KMS-11 (cell line): ENCODE measurements around the gene SPATS2.

Source experiments
- H2AFZ ChIP-seq: fragments of 200-600 bp; sonication (generic); 2 replicates; pipeline ENCODE4 v1.6.1; 2016; ENCODE audit warnings: antibody characterized with exemption, mixed run types, low read depth
- H3K27ac ChIP-seq: fragments of 200-600 bp; sonication (generic); 2 replicates; pipeline ENCODE4 v1.6.1; 2016; ENCODE audit warnings: mild to moderate bottlenecking, mixed run types
- H3K27me3 ChIP-seq: fragments of 200-600 bp; sonication (generic); 2 replicates; pipeline ENCODE4 v1.6.1; 2017; ENCODE audit warnings: mild to moderate bottlenecking, low read depth, mixed run types, moderate library complexity; ENCODE audit not compliant: insufficient read depth
- H3K36me3 ChIP-seq: fragments of 200-600 bp; sonication (generic); 2 replicates; pipeline ENCODE4 v1.6.1; 2017; ENCODE audit warnings: mild to moderate bottlenecking, mixed run types; ENCODE audit not compliant: insufficient read depth
- H3K4me1 ChIP-seq: fragments of 200-600 bp; sonication (generic); 2 replicates; pipeline ENCODE4 v1.6.1; 2016; ENCODE audit warnings: mild to moderate bottlenecking, low read depth, mixed run types; ENCODE audit not compliant: poor library complexity, severe bottlenecking
- H3K4me2 ChIP-seq: fragments of 200-600 bp; sonication (generic); 2 replicates; pipeline ENCODE4 v1.7.0; 2016; ENCODE audit warnings: mild to moderate bottlenecking, mixed run types
- H3K4me3 ChIP-seq: fragments of 200-600 bp; sonication (generic); IDR thresholded peaks from 2 replicates; pipeline ENCODE4 v1.6.1; 2017; ENCODE audit warnings: low read depth, low read length, mixed read lengths; ENCODE audit not compliant: insufficient read depth
- H3K79me2 ChIP-seq: fragments of 200-600 bp; sonication (generic); 2 replicates; pipeline ENCODE4 v1.6.1; 2016; ENCODE audit warnings: low read depth, mixed run types; ENCODE audit not compliant: insufficient read depth
- H3K9ac ChIP-seq: fragments of 200-600 bp; sonication (generic); 2 replicates; pipeline ENCODE4 v1.6.1; 2016; ENCODE audit warnings: mild to moderate bottlenecking, mixed run types
- H4K20me1 ChIP-seq: fragments of 200-600 bp; sonication (generic); 2 replicates; pipeline ENCODE4 v1.6.1; 2016; ENCODE audit warnings: mild to moderate bottlenecking, mixed run types; ENCODE audit not compliant: insufficient read depth
- TF ChIP-seq, protein P1 (sequence below): fragments of 200-600 bp; sonication (generic); conservative IDR thresholded peaks from 2 replicates; pipeline ENCODE4 v1.6.1; 2017; ENCODE audit warnings: low read depth, mild to moderate bottlenecking, antibody characterized with exemption, low read length, moderate library complexity, mixed read lengths

The SPATS2 gene

DNA sequence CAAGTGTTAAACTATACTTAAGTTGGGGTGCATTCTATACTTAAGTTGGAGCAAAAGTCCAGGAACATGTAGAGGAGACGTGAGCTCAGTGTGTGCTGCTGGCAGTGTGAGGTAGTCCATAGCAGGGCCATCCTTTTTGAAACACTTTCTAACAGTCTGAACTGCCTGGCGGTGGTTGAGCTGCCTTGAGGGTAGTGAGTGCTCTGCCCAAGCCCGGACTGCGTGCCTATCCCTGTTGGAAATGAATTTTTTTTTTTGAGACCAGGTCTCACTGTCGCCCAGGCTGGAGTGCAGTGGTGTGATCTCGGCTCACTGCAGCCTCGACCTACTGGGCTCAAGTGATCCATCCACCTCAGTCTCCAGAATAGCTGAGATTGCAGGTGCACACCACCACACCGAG lies 185.6 kb downstream of the SPATS2 start:
- Histone ChIP-seq H3K27me3 (peaks cover 18% of the 10 kb centered on the region; the same call in 1 of the 2 replicates), H4K20me1 (no peaks in the 10 kb centered on the region), H3K36me3 (no peaks in the 10 kb centered on the region), H3K27ac (no peak overlapping the region), H3K4me2 (no peak overlapping the region), H3K79me2 (no peaks in the 10 kb centered on the region), H3K9ac (no peak overlapping the region), H3K4me3 (no peak overlapping the region), H3K4me1 (no peaks in the 10 kb centered on the region), H2AFZ (no peak overlapping the region)
- TF ChIP-seq, protein P1, sequence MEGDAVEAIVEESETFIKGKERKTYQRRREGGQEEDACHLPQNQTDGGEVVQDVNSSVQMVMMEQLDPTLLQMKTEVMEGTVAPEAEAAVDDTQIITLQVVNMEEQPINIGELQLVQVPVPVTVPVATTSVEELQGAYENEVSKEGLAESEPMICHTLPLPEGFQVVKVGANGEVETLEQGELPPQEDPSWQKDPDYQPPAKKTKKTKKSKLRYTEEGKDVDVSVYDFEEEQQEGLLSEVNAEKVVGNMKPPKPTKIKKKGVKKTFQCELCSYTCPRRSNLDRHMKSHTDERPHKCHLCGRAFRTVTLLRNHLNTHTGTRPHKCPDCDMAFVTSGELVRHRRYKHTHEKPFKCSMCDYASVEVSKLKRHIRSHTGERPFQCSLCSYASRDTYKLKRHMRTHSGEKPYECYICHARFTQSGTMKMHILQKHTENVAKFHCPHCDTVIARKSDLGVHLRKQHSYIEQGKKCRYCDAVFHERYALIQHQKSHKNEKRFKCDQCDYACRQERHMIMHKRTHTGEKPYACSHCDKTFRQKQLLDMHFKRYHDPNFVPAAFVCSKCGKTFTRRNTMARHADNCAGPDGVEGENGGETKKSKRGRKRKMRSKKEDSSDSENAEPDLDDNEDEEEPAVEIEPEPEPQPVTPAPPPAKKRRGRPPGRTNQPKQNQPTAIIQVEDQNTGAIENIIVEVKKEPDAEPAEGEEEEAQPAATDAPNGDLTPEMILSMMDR, result no peak

DNA sequence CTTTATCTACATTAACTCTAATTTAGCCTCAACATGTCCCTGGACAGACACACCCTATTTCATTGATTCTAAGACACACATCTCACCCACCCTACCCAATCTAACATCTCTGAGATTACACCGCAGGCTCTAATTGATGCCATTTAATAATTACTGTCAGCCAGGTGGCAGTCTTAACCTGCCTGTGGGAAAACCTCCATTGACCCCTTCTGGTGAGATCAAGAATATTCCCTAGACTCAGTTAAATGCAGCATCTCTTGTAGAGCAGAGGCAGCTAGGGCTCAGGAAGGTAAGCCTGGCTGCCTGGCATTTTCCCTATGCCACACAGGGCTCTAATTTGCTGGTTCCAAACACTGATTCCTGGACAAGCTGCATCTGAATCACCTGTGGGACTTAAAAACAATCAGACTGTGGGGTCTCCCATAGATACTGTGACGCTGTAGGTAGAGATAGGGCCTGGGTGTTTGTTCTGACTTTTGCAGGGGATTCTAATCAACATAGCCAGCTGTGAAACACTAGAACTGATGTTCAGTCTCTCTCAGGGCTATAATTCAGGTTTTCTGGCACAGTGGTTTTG lies 186.3 kb downstream of the SPATS2 start:
- no peak overlapping the region for H3K4me2 ChIP-seq

DNA sequence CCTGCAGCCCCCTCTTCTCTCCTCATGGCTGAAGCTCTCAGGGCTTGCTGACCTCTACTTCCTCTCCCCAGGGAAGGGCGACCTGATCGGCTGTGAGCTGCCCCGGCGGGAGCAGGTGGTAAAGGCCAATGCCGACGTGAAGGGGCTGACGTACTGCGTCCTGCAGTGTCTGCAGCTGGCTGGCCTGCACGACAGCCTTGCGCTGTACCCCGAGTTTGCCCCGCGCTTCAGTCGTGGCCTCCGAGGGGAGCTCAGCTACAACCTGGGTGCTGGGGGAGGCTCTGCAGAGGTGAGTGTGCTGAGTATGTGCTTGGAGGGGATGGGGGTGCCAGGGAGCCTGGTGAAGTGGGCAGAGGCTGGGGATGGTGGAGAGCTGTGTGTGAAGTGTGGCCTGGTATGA lies 187.0 kb downstream of the SPATS2 start:
- H3K4me2 ChIP-seq, result no peak overlapping the region

More for the DNA sequence above, 186.3 kb downstream of the SPATS2 start:
- H4K20me1 ChIP-seq, result no peaks in the 10 kb centered on the region
- H2AFZ ChIP-seq, result no peak overlapping the region
- H3K9ac ChIP-seq, result no peak overlapping the region
- H3K4me1 ChIP-seq, result no peaks in the 10 kb centered on the region
- no peak overlapping the region for H3K27ac ChIP-seq
- no peaks in the 10 kb centered on the region for H3K36me3 ChIP-seq
- TF ChIP-seq, protein P1, result peak; percentile 74
- H3K27me3 ChIP-seq, result peaks cover 18% of the 10 kb centered on the region; the same call in 1 of the 2 replicates
- no peaks in the 10 kb centered on the region for H3K79me2 ChIP-seq
- no peak overlapping the region for H3K4me3 ChIP-seq

DNA sequence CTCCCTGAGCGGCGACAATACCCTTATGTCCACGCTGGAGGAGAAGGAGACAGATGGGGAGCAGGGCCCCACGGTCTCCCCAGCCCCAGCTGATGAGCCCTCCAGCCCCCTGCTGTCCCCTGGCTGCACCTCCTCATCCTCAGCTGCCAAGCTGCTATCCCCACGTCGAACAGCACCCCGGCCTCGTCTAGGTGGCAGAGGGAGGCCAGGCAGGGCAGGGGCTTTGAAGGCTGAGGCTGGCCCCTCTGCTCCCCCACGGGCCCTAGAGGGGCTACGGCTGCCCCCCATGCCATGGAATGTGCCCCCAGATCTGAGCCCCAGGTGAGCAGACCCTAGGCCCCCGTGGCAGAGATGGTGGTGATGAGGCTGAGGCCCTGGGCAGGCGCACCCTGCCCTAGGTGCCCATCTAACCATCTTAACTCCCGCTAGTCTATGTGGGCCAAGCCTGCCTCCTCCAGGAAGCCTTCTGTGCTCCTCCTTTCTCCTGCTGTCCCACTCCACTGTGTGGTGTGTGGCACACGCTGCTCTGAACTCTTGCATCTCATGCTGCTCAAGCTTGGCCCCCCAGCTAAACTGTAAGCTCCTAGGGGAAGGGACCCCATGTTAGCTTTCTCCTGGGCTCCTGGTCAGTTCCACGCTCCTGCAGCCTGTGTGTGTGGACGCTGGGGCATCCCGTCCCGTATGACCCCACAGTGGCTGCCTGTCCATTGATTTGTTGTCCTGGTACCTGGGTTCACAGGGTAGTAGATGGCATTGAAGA lies 188.5 kb downstream of the SPATS2 start:
- H3K4me2 ChIP-seq, result no peak overlapping the region
- H3K4me1 ChIP-seq, result no peaks in the 10 kb centered on the region
- H3K36me3 ChIP-seq, result no peaks in the 10 kb centered on the region
- H4K20me1 ChIP-seq, result no peaks in the 10 kb centered on the region
- no peak overlapping the region for H3K4me3 ChIP-seq
- peaks cover 12% of the 10 kb centered on the region; the same call in 1 of the 2 replicates for H3K27me3 ChIP-seq
- TF ChIP-seq, protein P1, result no peak
- no peak overlapping the region for H2AFZ ChIP-seq
- H3K9ac ChIP-seq, result no peak overlapping the region
- no peaks in the 10 kb centered on the region for H3K79me2 ChIP-seq
- H3K27ac ChIP-seq, result no peak overlapping the region

More for the DNA sequence above, 187.0 kb downstream of the SPATS2 start:
- H3K36me3 ChIP-seq, result no peaks in the 10 kb centered on the region
- H3K27ac ChIP-seq, result no peak overlapping the region
- no peak overlapping the region for H3K9ac ChIP-seq
- H3K79me2 ChIP-seq, result no peaks in the 10 kb centered on the region
- H4K20me1 ChIP-seq, result no peaks in the 10 kb centered on the region
- TF ChIP-seq, protein P1, result no peak
- peaks cover 18% of the 10 kb centered on the region; the same call in 1 of the 2 replicates for H3K27me3 ChIP-seq
- no peak overlapping the region for H3K4me3 ChIP-seq
- H2AFZ ChIP-seq, result no peak overlapping the region
- no peaks in the 10 kb centered on the region for H3K4me1 ChIP-seq
